Activated CD4-positive, CD25-positive, alpha-beta regulatory T cell treated with anti-CD3 and anti-CD28 coated beads, Interleukin-2, amount 50 U/mL, for 16 hours (primary cell): ENCODE data around the gene PCBP4.

Experiments used
- DNase-seq: peaks from one replicate; pipeline ENCODE4 v3.0.0-alpha.2; 2020; ENCODE audit warnings: low read depth, low spot score

PCBP4 gene

GRCh38 chr3:51967384-51968169 is at the start of gene PCBP4:
PCBP4 (minus strand) TSS chr3:51967454; CDS start chr3:51961240, 6,214 bp downstream.
- no peak for DNase-seq

GRCh38 chr3:52015438-52016228 is 48.4 kb upstream of the PCBP4 start:
- no peak for DNase-seq

GRCh38 chr3:52014613-52015012 is 47.4 kb upstream of the PCBP4 start:
- DNase-seq = no peak

- no peak for DNase-seq
These were observed 46.7 kb upstream of the PCBP4 start for GRCh38 chr3:52013802-52014598.

- DNase-seq = no peak
These were observed 45.4 kb upstream of the PCBP4 start for GRCh38 chr3:52012699-52013098.

- no peak for DNase-seq
These were observed 43.2 kb upstream of the PCBP4 start for GRCh38 chr3:52010431-52010830.

GRCh38 chr3:52007291-52007690 is 40.0 kb upstream of the PCBP4 start:
- no peak for DNase-seq

- DNase-seq = no peak
These were observed 39.5 kb upstream of the PCBP4 start for GRCh38 chr3:52006820-52007133.

- no peak for DNase-seq
These were observed 39.0 kb upstream of the PCBP4 start for GRCh38 chr3:52006017-52006819.

- DNase-seq = no peak
These were observed 38.3 kb upstream of the PCBP4 start for GRCh38 chr3:52005571-52005986.

GRCh38 chr3:52004906-52005395 is 37.7 kb upstream of the PCBP4 start:
- no peak for DNase-seq

- DNase-seq = no peak
These were observed 37.0 kb upstream of the PCBP4 start for GRCh38 chr3:52004163-52004787.

GRCh38 chr3:52002748-52003147 is 35.5 kb upstream of the PCBP4 start:
- no peak for DNase-seq

- peak; percentile 66 for DNase-seq
These were observed 34.3 kb upstream of the PCBP4 start for GRCh38 chr3:52001443-52001974.

- no peak for DNase-seq
These were observed 32.6 kb upstream of the PCBP4 start for GRCh38 chr3:51999846-52000245.

- DNase-seq = no peak
These were observed 31.5 kb upstream of the PCBP4 start for GRCh38 chr3:51998774-51999173.

- DNase-seq = no peak
These were observed 30.8 kb upstream of the PCBP4 start for GRCh38 chr3:51997935-51998596.

GRCh38 chr3:51997172-51997571 is 29.9 kb upstream of the PCBP4 start:
- DNase-seq = no peak

- DNase-seq = peak; percentile 84
These were observed 28.3 kb upstream of the PCBP4 start, which contains the start of gene RPL29 for GRCh38 chr3:51995346-51996163. RPL29 (minus strand) TSS chr3:51995895; CDS start chr3:51995461, 434 bp downstream.
